ENCODE measurements around the gene MBTPS1.

MBTPS1 gene

DNA sequence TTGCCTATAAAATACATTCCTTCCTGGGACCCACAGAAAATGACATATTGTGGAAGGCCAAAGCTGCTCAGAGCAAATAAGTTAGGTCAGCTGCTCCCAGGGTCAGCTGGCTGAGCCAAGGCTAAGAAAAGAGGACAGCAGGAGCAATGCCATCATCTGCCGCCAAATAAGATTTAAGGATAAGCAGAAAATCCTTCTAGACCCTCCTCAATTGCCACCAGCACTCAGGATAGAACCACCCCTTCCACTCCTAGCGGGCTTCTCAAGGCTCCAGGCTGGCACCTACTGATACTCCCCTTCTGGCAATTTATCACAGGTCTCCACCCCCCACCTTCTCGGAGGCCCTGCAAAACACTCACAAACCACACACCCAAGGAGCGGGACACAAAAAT is 22.9 kb downstream of the MBTPS1 start:
- TF ChIP-seq GATA3 (IDR thresholded peaks at IDR 0.05; ENCODE audit: low read depth, low read length) = no peak
- TF ChIP-seq GATA2 (IDR thresholded peaks at IDR 0.05; ENCODE audit: low read depth, low read length) = no peak

DNA sequence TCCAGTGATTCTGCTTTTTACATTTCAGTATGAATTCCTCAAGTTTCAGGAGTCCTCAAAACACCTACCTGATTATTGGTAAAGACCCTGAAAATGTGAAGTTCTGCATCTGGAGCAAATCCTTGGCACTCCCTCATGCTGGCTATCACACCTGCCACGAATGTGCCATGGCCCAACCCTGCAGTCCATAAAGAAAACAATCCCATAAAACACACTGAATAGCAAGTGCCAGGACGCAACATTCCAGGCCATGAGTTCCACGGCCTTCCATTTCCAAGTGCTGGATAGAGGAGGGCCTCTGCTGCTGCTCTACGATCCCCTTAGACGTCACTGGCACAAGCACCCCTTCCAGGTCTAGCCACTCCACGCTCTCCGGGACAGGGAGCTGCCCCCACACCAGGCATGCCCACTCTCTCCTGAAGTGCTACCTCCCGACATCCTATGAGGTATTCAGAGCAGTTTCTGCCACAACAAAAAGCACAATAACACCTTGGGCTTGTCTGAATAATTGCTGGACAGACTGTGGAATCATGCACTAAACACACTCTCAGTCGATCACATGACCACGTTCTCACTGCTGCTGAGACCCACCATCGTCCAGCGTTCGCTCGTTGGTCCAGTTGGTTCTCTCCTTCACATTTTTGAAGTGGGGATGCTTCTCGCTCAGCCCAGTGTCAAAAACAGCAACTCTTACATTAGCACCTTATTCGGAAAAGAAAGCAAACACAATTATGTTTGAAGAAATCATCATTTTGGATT is 23.4 kb downstream of the MBTPS1 start:
- TF ChIP-seq GATA3 (IDR thresholded peaks at IDR 0.05; ENCODE audit: low read depth, low read length) (no peak), GATA2 (IDR thresholded peaks at IDR 0.05; ENCODE audit: low read depth, low read length) (no peak)

DNA sequence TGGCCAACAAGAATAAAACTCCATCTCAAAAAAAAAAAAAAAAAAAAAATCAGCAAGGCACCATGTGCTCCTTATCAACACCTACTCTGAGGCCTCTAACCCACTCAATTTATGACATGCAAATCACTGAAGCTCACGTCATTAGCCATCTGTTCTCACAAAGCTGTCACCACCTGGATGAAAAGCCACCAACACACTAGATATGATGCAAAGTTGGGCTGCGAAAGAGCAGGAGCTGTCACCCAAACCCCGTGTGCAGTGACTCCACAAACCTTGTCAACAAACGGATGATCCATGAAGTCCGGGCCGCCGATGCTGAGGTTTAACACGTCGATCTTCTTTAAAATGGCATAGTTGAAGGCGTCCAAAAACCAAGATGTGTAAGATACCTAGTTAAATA is 25.3 kb downstream of the MBTPS1 start:
- no peak for TF ChIP-seq GATA3 (IDR thresholded peaks at IDR 0.05; ENCODE audit: low read depth, low read length)
- TF ChIP-seq GATA2 (IDR thresholded peaks at IDR 0.05; ENCODE audit: low read depth, low read length) = no peak

DNA sequence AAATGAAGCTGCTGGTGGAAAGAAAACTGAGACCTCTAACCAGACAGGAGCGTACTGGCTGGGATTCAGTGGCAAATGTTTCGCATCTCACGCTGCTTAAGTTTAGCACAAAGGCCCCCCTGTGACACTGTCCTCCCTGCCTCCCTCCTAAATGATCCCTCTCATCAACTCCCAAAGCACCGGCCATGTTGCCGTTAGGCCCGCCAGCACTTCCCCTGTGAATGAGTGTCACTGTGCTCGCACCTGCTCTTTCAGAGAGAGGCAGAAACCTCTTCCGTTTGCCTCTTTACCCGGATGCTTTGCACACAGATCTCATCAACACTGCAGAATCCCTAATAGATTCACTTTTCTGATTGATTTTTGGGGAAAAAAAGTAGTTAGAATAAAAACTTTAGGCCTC is 26.5 kb downstream of the MBTPS1 start:
- no peak for TF ChIP-seq GATA3 (IDR thresholded peaks at IDR 0.05; ENCODE audit: low read depth, low read length)
- no peak for TF ChIP-seq GATA2 (IDR thresholded peaks at IDR 0.05; ENCODE audit: low read depth, low read length)

DNA sequence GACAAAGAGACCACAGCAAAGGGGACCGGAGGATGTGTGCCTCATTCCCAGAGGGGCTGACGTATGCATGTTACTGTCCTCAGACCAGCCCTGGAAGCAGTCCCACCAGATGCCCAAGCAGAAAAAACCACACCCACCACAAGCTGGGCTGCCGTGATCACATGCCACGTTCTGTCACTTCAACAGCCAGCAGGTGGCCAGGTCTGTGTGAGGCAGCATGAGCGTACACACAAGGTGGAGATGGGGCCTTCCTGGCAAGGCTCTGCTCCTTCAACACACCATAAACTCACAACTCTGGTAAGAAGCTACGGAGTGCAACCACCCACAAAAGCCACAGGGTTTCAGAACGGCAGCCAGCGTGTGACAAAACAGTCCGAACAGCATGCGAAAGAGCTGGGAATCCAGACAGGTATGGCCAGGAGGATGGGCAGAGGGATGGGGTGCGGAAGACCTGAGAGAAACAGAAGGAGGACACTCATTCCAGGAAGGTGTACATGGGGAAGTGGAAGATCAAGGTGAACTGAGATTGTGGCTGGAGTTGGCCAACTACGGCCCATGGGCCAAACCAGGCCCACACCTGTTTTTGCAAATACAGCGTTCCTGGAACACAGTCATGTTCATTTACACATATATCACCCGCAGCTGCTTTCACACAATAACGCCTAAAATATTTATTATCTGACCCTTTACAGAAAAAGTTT is 27.9 kb downstream of the MBTPS1 start:
- no peak for TF ChIP-seq GATA3 (IDR thresholded peaks at IDR 0.05; ENCODE audit: low read depth, low read length)

DNA sequence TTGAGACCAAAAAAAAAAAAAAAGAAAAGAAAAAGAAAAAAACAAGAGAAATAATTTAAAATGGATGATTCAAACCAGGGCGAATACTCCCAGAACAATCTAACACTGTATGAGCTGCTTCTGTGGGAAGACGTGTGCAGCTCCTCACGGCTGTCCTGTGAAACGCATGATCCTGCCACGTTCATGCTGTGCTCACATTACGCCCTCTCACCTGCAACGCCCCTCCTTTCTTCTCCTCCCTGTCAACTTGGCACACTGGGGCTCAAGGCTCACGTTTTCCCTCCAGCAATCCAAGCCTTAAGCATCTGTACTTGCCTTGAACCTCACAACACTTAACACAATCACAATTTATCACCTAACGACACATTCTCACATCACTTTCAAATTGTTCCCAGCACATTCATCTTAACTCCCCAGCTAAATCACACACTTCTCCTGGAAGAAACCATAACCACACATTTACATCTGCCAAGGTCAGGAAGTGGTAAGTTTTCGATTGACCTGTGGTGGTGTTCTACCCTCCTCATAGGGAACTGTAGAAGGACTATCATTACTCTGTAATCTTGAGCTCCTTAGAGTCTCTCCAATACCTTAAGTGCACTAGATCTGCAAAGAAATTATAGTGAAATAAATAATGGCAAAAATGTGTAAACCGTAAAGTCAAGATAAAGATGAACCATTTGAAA is 29.1 kb downstream of the MBTPS1 start:
- TF ChIP-seq GATA2 (IDR thresholded peaks at IDR 0.05; ENCODE audit: low read depth, low read length) (no peak), GATA3 (IDR thresholded peaks at IDR 0.05; ENCODE audit: low read depth, low read length) (no peak)

DNA sequence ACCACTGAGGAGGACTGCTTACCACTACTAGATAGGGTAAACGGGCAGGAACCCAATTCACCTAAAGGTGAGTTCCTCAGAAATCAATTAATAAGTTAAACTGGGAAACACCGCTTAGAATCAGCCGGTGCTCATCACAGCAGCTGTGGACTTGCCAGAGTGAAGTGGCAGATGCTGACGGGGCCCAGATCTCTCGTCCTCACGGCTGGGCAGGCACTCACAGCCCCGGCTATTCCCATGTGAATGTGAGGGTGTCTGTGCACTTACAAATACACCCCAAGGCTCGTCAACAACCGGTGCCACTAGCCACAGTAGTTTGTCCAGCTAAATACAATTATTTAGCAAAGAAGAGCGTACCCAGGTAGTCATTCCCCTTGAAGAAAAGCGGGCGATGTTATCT is 29.7 kb downstream of the MBTPS1 start:
- TF ChIP-seq GATA3 (IDR thresholded peaks at IDR 0.05; ENCODE audit: low read depth, low read length) (no peak), GATA2 (IDR thresholded peaks at IDR 0.05; ENCODE audit: low read depth, low read length) (no peak)

DNA sequence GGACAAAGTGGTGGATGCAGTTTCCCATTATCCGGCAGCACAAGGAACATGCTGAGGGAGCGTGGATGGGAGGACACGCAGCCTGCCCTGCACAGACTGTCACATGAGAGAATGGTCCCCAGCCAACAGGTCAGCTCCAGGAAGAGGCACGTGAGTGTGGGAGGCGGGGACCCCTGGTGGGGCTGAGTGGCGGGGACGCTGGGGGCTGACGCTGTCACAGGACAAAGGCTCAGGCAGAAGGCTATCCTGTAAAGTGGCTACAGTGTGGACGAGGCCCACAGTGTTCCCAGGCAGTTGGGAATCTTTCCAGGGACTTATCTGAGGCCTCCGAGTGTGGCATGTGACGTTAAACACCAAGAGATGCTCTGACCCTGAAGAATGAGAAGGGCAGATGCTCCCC is 30.4 kb downstream of the MBTPS1 start:
- TF ChIP-seq GATA3 (IDR thresholded peaks at IDR 0.05; ENCODE audit: low read depth, low read length) = no peak
- no peak for TF ChIP-seq GATA2 (IDR thresholded peaks at IDR 0.05; ENCODE audit: low read depth, low read length)

DNA sequence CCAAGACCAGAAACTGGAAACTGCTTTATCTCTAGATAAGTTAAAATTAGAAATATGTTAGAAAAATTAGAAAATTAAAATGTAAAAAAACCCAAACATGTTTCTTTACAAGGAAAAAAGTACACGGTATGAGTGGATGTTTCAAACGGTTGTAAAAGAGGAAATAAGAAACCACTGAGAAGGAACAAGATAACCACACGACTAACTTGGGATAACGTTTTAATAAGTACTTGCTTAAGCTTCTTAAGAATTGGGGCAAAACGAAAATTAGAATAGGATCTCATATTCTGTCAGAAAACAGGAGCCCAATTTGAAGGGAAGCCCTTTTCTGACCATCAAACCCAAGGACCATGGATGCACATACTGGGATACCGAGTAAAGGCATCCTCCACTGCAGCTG is 31.0 kb downstream of the MBTPS1 start:
- TF ChIP-seq GATA2 (IDR thresholded peaks at IDR 0.05; ENCODE audit: low read depth, low read length) (no peak), GATA3 (IDR thresholded peaks at IDR 0.05; ENCODE audit: low read depth, low read length) (no peak)

DNA sequence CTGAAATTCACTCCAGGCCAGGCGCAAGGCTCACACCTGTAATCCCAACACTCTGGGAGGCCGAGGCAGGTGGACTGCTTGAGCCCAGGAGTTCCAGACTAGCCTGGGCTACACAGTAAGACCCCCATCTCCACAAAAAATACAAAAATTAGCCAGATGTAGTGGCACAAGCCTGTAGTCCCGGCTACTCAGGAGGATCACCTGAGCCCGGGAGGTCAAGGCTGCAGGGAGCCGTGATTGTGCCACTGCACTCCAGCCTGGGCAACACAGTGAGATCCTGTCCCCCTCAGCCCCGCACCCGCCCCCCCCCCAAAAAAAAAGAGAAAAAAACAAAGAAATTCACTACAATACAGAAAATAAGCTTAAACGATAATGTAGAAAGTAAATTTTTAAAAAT is 31.5 kb downstream of the MBTPS1 start:
- TF ChIP-seq GATA2 (IDR thresholded peaks at IDR 0.05; ENCODE audit: low read depth, low read length) = no peak
- no peak for TF ChIP-seq GATA3 (IDR thresholded peaks at IDR 0.05; ENCODE audit: low read depth, low read length)

DNA sequence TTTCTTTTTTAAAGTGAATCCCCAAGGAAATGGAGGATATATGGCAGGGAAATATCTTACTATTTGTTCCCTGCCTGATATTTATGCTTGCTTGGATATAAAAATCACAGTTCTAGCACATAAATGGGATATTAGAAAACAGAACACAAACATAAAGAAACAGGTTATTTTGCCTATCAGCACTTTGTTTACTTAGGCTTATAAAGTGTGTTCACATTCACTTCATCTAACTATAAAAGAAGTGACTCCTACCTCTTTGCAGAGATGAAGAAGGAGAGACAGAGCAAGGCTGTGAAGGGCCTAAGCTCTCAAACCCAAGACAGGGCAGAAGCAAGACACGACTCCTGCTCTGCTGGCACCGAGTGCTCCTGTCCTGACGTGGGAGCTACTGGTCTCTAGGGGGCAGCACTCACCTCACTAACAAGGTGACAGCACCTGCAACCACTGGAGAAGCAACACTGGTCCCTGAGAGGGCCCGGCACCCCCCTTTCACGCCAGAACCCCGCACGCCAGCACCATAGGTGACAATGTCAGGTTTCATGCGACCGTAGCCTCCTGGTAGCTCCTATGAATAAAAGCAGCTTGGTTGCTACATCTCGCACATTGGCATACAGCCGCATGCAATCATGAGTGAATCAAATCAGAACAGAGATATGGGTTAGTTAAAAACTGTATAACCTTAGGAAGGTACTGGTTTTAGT is 32.0 kb downstream of the MBTPS1 start:
- TF ChIP-seq GATA3 (IDR thresholded peaks at IDR 0.05; ENCODE audit: low read depth, low read length) = no peak
- no peak for TF ChIP-seq GATA2 (IDR thresholded peaks at IDR 0.05; ENCODE audit: low read depth, low read length)

DNA sequence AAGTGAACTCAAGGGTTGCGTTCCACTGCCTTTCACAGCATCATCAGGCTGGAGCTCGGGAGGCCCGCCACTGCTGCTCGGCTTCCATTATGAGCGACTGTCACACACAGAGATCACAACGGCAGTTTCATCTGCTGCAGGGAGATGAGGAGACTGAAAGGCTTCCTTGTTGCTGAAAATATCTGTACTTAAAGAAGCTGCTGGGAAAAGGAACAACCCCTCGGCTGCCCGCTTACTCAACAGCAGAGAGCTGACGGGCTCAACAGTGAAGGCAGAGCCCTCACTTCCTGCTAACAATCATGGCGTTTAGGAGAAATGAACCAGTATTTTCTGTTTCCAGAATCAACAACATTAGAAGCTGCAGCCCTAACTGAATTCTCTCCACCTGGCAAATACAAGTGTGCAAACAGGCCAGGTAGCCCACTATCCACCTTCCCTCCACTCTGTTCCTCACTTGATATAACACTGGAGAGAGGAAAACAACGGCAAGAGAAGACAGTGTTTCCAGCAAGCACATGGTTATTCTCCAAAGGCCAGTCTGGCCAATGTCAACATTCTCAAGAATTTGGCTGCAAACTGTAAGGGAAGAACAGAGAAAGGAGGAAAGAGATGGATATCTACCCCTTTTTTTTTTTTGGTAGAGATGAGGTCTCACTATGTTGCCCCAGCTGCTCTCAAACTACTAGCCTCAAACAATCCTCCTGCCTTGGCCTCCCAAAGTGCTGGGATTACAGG is 33.7 kb downstream of the MBTPS1 start:
- TF ChIP-seq GATA3 (IDR thresholded peaks at IDR 0.05; ENCODE audit: low read depth, low read length) = no peak
- TF ChIP-seq GATA2 (IDR thresholded peaks at IDR 0.05; ENCODE audit: low read depth, low read length) = no peak

DNA sequence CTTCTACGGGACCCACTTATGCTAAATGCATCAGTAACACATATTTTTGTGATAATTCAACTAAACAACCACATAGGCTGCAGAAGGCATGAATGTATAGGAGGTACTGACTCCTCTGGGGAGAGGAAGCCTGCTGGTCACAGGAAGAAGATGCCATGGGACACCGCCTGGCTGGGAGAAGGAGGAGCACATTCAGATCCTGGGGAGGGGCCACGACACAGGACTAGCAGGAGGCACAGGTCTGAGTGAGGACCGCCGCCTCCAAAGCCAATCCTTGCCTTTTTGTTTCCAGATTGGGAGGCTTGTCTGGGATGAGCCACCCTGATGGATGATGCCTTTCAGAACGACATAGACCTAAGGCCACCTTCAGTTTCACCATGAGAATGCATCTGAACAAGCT is 34.6 kb downstream of the MBTPS1 start:
- TF ChIP-seq GATA3 (IDR thresholded peaks at IDR 0.05; ENCODE audit: low read depth, low read length) (no peak), GATA2 (IDR thresholded peaks at IDR 0.05; ENCODE audit: low read depth, low read length) (no peak)

Measured in SH-SY5Y (cell line).